T1000 (cell line): ENCODE measurements around the gene C11orf16.
"Not testable (repeated sequence)": the region's sequence is repeated elsewhere in the genome, so short reads cannot be mapped to it uniquely, and the experiment has no call there.

Source experiments
- DNase-seq: peaks from one replicate; lab custom pipeline; 2025; ENCODE audit warnings: mixed read lengths; lab: John Stamatoyannopoulos, UW

The C11orf16 gene

DNA sequence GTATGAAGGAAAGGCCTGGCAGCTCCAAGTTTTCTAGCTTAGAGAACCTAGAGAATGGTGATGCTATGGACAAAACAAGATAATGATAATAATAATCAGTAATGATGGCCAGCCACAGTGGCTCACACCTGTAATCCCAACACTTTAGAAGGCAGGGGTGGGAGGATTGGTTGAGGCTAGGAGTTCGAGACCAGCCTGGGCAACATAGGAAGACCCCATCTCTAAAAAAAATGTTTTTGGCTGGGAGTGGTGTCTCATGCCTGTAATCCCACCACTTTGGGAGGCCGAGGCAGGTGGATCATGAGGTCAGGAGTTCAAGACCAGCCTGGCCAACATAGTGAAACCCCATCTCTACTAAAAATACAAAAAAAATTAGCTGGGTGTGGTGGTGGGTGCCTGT lies 3.0 kb upstream of the C11orf16 start:
- not testable (repeated sequence) for DNase-seq

- peak; percentile 11 for DNase-seq
Observed at GRCh38 chr11:8934742-8935488, 2.2 kb upstream of the C11orf16 start.

- DNase-seq = no peak
Observed at GRCh38 chr11:8933931-8934330, 1.2 kb upstream of the C11orf16 start.

DNA sequence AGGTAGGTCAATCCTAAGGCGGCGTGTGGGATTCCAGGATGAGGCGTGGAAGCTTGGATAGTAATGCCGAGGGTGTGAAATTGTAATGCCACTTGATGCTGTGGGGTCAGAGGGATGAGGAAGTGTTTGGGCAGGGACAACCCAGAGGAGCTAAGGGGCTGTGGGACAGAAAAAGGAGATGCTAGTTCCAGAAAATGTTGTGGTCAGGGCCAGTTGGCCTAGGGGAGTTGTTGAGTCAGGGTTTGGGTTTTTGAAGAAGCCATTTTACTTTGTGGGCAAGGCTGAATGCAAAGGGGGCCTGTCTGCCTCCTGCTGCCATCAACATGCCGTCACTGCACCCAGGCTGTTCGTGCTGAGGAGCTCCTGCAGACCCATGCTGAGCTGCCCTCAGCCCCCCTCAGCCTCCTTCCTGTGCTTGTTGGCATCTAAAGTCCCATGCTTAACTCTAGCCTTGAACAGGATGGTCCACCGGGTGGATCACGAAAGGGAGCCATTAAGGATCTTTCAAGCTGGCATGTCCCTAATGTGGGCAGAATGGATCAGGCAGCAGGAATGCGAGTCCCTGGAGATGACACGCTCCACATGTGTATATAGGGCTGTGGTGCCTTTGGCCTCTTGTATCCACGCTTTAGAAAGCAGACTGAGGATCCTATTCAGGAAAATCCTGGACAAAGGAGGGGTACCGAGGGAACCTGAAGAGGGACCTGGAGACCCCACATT lies 2.1 kb downstream of the C11orf16 start:
- no peak for DNase-seq

DNA sequence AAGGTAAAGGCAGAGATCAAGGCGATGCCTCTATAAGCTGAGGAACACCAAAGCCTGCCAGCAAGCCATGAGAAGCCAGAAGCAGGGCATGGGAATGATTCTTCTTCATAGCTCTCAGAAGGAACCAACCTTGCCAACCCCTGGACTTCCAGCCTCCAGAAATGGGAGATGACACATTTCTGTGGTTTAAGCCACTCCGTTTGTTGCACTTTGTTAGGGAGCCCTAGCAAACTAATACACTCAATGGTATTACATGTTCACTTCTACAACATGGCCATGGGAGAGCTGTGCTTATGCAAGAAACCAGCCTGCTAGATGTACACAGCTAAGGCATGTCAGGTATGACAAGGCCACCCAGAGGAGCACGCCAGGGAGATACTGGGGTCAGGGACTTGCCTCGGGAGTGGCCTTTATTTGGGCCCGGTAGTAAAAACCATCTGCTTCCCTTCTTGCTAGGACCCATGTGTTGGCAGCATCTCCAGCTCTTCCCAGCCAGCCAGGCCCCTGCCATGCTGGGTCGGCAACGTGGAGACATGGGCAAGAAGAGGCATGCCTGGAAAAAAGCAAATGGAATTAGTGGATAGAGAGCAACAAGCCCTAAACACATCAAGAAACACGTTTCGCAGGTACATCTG lies 3.6 kb downstream of the C11orf16 start:
- DNase-seq = no peak

DNA sequence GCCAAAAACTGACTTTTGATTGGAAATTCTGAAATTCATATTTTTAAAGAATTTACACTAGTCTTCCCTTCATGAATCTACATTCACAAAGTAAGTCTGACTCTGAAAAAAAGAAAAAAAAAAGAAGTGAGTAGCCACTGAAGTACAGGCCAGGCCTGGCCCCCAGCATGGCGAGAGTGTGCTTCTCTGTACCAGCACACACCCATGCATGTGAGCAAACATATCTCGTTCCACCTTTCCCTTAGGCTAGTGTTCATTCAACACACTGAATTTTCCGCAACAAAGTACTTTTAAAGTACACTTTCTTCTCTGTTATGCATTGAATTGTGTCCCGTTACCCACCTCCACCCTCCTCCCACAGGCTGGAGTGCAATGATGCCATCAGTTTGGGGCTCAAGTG lies 4.5 kb downstream of the C11orf16 start:
- no peak for DNase-seq

GRCh38 chr11:8927233-8927632 lies 5.5 kb downstream of the C11orf16 start:
- no peak for DNase-seq

DNA sequence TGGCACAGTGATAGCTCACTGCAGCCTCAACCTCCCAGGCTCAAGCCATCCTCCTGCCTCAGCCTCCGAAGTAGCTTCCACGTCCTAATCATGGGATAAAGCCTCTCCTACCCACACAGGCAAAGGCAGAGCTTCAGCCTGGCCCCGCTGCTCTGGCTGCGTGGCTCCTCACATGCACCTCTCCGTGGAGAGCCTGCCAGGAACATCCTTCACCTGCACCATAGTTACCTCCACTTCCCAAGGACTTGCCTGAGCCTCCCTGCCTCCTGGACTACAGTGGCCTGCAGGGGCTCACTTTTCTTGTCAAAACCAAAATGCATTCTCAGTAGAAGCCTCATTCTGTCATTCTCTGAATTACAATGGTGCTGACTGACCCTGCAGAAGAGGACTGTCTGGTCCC lies 6.5 kb downstream of the C11orf16 start:
- DNase-seq = no peak

- DNase-seq = no peak
Observed at GRCh38 chr11:8925711-8926110, 7.0 kb downstream of the C11orf16 start.

DNA sequence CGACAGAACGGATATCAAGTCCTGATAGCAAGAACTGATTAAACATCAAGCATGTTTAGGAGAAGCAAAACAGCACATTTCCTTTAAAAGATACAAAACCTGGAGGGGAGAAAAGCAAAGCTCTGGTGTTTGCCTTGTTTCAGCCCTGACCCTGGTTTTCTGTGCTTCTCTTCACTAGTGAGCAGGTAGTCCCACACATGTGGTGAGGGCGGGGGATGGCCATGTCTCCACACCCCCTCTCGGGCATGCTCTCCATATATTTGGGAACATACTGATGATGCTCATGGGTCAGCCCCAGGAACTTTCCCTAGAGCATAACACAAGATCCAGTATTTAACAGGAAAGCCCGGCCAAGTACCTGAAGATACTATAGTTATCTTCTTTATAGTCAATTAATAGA lies 10.1 kb downstream of the C11orf16 start:
- no peak for DNase-seq

- DNase-seq = no peak
Observed at GRCh38 chr11:8917157-8917825, 15.5 kb downstream of the C11orf16 start.

GRCh38 chr11:8914661-8915018 lies 18.1 kb downstream of the C11orf16 start:
- no peak for DNase-seq

DNA sequence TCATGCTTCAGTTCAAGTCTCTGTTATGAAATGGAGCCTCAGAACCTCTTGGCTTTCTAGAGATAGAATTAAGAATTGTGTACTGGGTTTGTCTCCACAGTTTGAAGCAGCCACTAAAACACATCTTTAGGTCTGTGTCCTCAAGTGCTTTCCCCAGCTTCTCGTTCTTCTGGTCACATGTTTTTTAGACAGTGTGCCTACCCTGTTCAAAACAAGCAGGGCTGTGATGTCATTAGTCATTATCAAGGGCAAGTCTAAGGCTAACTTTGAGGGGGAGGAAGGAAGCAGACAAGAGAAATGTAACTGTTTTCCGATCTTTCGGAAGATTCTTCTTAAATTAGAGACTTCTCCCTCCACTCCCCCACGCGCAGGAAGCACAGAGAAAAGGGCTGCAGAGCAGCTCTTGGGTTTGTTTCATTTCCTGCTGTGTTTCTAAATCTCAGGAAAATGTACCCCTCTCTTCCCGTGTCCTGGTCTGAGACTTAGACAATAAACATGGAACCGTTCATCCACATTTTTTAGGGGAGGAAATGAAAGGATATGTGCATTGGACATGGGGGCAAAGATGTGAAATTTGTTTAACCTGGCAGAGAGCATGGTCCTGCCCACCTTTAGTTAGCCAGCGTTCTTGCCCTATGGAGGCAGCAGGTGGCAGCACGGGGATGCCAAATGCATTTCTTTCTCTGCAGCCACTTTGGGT lies 18.6 kb downstream of the C11orf16 start:
- DNase-seq = no peak

GRCh38 chr11:8911029-8911823 lies 21.5 kb downstream of the C11orf16 start, which contains the start of gene AKIP1:
Gene AKIP1 (plus strand): TSS chr11:8911189. CDS start chr11:8911450, 261 bp downstream.
- DNase-seq = peak; percentile 85

- DNase-seq = no peak
Observed at GRCh38 chr11:8910649-8911026, 22.1 kb downstream of the C11orf16 start.

DNA sequence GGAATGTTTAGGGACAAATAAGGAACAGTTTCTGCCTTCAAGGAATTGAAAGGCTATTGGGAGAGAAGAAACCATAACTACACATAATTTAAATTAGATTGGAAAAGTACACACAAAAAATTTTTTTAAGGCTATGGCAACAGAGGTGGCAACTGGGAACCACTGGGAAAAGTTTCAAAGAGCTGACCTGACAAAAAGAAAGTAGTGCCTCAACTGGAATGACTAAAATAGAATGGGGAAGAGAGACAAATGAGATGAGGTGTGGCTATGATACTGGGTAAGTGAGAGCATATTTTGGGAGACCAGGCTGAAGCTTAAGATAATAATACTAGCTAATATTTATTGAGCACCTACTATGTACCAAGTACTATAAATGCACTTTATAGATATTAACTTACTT lies 24.6 kb downstream of the C11orf16 start:
- no peak for DNase-seq

DNA sequence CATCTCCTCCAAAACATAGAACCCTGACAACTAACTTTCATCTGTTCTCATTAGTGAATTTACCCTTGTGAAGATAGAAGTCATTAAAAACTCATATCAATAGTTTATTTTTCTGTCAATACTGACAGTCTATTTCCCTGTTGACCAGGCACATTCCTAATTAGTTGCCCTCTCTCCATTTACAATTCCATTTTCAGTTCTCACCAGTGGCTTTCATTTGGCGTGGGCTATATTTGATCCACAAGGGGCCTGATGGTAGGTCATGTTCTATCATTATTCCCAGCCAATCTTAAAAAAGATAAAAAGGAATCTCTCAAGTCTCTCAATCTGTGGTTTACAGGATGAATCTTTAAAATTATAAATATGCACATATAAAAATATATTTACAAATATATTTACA lies 25.6 kb downstream of the C11orf16 start:
- DNase-seq = no peak

DNA sequence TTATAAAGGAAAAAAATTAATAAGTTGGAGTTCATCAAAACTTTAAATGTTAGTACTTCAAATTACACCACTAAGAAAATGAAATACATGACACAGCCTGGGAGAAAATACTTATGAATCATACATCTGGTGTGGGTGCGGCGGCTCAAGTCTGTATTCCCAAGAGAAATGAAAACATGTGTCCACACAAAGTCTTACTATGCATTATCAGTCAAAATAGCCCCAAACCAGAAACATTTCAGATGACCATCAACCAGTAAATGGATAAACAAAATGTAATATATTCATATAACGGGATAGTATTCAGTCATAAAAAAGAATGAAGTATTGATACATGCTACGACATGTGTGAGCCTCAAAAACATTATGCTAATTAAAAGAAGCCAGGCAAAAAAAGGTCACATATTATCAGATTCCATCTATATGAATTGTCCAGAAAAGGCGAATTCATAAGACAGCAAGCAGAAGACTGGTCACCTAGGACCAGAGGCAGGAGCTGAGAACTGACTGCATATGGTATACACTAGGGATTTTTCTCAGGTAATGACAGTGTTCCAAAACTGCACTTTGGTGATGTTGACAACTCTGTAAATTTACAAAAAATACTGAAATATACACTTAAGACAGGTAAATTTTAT lies 27.1 kb downstream of the C11orf16 start:
- peak; percentile 1 for DNase-seq

DNA sequence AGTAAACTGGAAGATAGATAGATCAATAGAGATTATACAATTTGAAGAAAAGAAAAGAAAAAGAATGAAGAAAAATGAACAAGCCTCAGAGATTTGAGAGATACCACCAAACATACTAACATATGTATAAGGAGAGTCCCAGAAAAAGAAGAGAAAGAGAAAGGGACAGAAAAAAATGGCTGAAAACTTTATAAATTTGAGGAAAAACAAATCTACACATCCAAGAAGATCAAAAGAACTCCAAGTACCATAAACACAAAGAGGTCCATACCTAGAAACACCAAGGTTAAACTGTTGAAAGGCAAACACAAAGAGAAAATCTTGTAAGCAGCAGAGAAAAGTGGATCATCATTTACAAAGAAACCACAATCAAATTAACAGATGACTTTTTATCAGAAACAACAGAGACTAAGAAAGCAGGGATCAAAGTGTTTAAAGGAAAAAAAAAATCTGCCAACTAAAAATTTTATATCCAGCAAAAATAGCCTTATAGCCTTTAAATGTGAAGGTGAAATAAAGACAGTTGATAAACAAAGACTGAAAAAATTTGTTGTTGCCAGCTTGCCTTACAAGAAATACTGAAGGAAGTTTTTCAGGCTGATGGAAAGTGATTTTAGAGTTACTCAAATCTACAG lies 33.5 kb downstream of the C11orf16 start:
- no peak for DNase-seq

GRCh38 chr11:8891185-8891584 lies 41.6 kb downstream of the C11orf16 start:
- not testable (repeated sequence) for DNase-seq
